Activated CD4-positive, CD25-positive, alpha-beta regulatory T cell treated with anti-CD3 and anti-CD28 coated beads, Interleukin-2, amount 50 U/mL, for 24 hours (primary cell): Measurements from ENCODE around the gene MB21D2.
A peak's percentile ranks its signal among the peaks of the same experiment; 100 is the strongest.

ENCODE experiments used
- ATAC-seq, 2 donors: fragments of 150-1000 bp; cut with Tn5 transposase; one replicate each; pipeline ENCODE4 v1.10.0; 2021; ENCODE audit warnings: mild to moderate bottlenecking in 1 of 2, moderate library complexity in 1 of 2

Gene MB21D2

GRCh38 chr3:192921793-192922192 lies 4.1 kb upstream of the MB21D2 start:
- no peak for ATAC-seq

GRCh38 chr3:192920411-192920810 lies 2.8 kb upstream of the MB21D2 start:
- ATAC-seq = no peak

DNA sequence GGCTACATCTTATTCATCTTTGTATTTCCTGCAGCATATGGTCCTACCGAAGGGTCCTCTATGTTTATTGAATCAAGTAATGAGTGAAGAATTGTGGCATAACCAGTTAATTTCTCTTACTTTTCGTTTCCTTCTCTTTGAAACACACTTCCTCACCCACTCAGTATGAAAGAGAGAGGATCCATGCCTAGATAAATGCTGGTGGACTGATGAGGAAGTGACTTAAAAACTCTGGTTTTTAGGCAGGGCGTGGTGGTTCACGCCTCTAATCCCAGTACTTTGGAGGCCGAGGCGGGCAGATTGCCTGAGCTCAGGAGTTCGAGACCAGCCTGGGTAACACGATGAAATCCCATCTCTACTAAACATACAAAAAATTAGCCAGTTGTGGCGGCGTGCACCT lies 2.2 kb upstream of the MB21D2 start:
- ATAC-seq = no peak

DNA sequence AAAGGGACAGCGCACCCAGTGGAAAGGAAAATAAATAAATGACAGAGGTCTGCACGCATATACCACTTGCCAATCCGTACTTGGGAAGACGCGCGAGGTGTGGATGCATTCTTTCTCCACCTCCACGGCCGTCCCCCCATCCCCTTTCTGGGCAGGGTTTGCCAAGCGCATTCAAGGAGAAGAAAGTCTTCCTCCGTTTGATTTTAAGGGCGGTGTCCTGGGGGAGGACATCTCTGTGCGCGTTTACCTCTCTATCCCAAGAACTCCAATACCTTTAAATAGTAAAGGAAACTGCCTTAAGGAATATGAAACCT lies 576 bp upstream of the MB21D2 start:
- ATAC-seq = no peak

- ATAC-seq = peak; percentile 24 to 25
These were observed 640 bp downstream of the MB21D2 start for GRCh38 chr3:192917028-192917403.

- ATAC-seq = no peak
These were observed 1.2 kb downstream of the MB21D2 start for GRCh38 chr3:192916371-192917027.

DNA sequence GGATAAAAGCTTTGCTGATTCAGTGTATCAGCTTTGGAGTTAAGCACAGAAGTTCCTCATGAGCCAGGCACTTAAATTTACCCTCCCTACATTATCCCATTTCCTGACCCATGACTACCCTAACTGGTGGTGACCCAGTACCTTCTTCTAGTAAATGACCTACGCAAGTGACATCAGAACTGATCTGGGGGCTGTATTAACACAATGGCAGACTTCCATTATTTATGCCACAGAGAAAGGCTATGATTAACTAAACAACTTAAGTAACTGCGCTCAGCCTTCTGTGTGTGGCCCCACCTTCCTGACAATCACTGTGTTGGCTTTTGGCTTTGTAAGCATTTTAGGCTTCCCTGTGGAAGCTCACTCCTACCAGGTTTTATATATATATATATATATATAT lies 1.9 kb downstream of the MB21D2 start:
- ATAC-seq = no peak

- ATAC-seq = no peak
These were observed 2.4 kb downstream of the MB21D2 start for GRCh38 chr3:192915304-192915703.

- no peak for ATAC-seq
These were observed 2.8 kb downstream of the MB21D2 start for GRCh38 chr3:192914848-192915247.

- ATAC-seq = no peak
These were observed 4.1 kb downstream of the MB21D2 start for GRCh38 chr3:192913540-192913939.

DNA sequence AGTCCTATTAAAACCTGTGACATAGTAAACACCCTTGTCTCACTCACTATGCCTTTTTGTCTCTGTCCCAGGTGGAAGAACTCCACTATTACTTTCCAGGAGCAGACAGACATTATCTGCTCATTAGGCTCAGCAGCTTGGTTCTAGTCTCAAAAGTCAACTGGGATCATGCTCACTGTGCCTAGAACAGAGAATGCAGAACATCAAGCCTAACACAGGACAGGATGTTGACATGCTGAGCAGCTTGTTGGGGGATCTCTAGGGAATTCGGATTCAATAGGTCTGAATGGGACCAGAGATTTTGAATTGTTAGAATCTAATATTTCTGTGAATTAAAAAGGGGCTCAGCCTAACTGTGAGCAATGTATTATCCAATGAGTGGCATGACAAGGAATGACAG lies 6.4 kb downstream of the MB21D2 start:
- ATAC-seq = no peak

- no peak for ATAC-seq
These were observed 9.9 kb downstream of the MB21D2 start for GRCh38 chr3:192907784-192908183.

DNA sequence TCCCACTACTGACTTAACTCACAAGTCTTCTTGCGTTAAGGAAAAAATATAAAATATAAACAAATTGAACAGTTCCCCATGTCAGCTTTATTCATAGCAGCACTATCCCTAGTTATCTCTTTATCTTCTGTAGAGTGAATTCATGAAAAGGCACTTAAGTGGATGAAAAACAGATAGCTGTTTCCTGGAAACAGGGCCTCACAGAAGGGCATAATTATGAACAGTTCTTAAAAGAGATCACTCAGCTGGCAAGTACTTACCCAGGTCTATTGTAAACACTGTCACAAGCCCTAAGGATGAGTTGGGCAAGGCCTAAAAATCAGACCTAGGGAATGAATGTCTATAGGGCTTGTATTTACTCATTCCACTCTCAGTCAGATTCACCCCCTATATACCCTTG lies 10.7 kb downstream of the MB21D2 start:
- peak; percentile 57 to 78 for ATAC-seq

GRCh38 chr3:192905980-192906678 lies 11.5 kb downstream of the MB21D2 start:
- no peak for ATAC-seq

DNA sequence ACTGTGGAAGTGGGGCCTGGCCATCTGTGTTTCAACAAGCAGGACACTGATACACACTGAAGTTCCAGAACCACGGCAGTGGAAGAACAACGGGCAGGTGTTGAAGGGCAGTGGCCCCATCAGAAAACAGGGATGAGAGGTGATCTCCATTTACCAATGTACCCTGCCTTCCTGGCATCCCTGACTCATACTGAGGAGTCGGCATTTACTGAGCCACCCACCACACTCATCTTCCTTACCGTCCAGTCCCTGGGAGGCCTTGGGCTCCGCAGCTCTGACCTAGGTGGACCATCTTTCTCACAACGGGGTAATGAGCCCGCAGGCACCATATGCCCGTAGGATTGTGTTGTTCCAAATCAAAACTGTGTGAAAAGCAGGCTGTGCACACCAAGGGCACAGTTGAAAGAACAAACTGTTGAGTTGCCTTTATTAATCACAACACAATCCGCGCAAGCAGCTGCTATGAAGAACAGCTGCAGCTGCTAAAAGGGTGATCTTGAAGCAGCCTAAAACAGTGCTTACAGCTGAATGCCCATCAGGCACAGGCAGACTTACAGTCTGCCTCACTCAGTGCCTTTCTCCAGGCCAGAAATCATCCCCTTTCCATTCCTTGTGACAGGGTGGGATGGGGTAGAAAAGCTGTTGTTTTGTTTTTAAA lies 12.9 kb downstream of the MB21D2 start:
- no peak for ATAC-seq

GRCh38 chr3:192902549-192902948 lies 15.1 kb downstream of the MB21D2 start:
- no peak for ATAC-seq

DNA sequence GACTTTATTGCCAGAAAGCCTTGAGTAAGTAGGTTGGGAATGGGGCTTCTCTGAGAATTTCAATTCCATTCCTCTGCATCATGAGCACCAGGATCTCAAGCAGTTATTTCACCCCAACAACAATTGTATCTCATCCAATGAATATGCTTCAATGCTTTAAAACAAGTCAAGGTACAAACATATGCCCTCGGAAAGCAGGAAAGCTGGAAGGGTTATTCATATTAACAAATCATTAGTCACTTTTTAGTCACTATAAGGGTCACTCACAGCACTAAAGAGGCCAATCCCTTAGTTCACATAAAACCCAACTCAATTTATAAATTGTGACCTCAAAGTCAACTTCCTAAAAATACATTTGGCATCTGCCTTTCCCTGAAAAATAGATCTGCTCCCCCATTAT lies 16.2 kb downstream of the MB21D2 start:
- ATAC-seq = no peak

- peak; percentile 15 to 16 for ATAC-seq
These were observed 18.1 kb downstream of the MB21D2 start for GRCh38 chr3:192899540-192899982.

DNA sequence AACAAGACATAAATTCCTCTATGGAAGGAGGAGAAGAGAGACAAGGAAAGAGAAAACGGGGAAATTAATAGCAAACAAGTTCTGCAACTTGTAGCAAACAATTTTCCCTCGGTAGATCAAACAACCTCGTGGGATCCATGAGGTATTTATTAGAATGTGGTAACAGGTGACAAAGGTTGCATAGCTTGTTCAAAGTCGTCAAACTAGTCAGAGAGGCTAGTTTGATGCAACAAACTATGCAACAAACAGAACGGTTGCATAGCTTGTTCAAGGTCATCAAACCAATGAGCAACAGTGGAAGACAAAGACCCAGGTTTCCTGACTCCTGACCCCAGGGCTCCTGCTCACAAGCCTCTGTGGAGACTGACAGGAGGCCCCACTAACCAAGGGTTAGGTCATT lies 20.7 kb downstream of the MB21D2 start:
- no peak for ATAC-seq

- no peak for ATAC-seq
These were observed 21.4 kb downstream of the MB21D2 start for GRCh38 chr3:192896208-192896607.

GRCh38 chr3:192894676-192895075 lies 23.0 kb downstream of the MB21D2 start:
- ATAC-seq = no peak

GRCh38 chr3:192892981-192893700 lies 24.5 kb downstream of the MB21D2 start:
- ATAC-seq = peak; percentile 93
